A673 (cell line): ENCODE results near the gene MINDY4.

ENCODE experiments used
- EZH2 ChIP-seq: fragments of 200-600 bp; sonication (generic); IDR thresholded peaks from 2 replicates; pipeline ENCODE4 v1.6.1; 2017; ENCODE audit warnings: borderline replicate concordance, low read depth, mild to moderate bottlenecking, mixed read lengths, antibody characterized with exemption, low read length; ENCODE audit not compliant: poor library complexity, severe bottlenecking
- TF ChIP-seq, protein P1 (sequence below): fragments of 300-800, 200-600 bp; sonication (generic); conservative IDR thresholded peaks from 2 replicates; pipeline ENCODE4 v1.5.1; 2017; ENCODE audit warnings: low read depth, mild to moderate bottlenecking, antibody characterized with exemption, low read length, moderate library complexity, mixed read lengths

DNA sequence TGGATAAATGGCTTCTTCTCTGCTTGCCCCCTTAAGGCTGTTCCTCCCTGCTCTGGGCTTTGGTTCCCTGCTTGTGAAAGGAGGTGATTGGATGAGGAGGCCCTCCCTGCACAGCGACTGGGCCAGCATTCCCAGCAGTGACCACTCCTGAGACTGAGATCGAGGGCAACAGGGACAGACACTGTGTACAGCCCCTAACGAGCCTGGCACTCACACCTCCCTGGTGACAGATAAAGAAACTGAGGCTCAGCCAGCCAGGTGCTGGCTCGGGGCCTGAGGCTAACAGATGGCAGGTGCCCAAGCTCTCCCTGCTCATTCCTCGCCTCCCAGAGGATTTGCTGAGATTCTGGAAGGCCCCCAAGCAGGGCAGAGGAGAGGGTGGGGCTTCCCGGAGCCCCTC lies 128.4 kb downstream of the MINDY4 start:
- no peak for TF ChIP-seq EZH2
- TF ChIP-seq, protein P1, sequence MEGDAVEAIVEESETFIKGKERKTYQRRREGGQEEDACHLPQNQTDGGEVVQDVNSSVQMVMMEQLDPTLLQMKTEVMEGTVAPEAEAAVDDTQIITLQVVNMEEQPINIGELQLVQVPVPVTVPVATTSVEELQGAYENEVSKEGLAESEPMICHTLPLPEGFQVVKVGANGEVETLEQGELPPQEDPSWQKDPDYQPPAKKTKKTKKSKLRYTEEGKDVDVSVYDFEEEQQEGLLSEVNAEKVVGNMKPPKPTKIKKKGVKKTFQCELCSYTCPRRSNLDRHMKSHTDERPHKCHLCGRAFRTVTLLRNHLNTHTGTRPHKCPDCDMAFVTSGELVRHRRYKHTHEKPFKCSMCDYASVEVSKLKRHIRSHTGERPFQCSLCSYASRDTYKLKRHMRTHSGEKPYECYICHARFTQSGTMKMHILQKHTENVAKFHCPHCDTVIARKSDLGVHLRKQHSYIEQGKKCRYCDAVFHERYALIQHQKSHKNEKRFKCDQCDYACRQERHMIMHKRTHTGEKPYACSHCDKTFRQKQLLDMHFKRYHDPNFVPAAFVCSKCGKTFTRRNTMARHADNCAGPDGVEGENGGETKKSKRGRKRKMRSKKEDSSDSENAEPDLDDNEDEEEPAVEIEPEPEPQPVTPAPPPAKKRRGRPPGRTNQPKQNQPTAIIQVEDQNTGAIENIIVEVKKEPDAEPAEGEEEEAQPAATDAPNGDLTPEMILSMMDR, result no peak
